GM21515 (cell line): Measurements from ENCODE around the gene MACROD1.
"Not testable (repeated sequence)": the region's sequence is repeated elsewhere in the genome, so short reads cannot be mapped to it uniquely, and the experiment has no call there.

Experiments
- ATAC-seq: cut with Tn5 transposase; IDR thresholded peaks from one replicate; pipeline ENCODE4 v1.9.1; 2021; ENCODE audit not compliant: unreplicated experiment

The MACROD1 gene

DNA sequence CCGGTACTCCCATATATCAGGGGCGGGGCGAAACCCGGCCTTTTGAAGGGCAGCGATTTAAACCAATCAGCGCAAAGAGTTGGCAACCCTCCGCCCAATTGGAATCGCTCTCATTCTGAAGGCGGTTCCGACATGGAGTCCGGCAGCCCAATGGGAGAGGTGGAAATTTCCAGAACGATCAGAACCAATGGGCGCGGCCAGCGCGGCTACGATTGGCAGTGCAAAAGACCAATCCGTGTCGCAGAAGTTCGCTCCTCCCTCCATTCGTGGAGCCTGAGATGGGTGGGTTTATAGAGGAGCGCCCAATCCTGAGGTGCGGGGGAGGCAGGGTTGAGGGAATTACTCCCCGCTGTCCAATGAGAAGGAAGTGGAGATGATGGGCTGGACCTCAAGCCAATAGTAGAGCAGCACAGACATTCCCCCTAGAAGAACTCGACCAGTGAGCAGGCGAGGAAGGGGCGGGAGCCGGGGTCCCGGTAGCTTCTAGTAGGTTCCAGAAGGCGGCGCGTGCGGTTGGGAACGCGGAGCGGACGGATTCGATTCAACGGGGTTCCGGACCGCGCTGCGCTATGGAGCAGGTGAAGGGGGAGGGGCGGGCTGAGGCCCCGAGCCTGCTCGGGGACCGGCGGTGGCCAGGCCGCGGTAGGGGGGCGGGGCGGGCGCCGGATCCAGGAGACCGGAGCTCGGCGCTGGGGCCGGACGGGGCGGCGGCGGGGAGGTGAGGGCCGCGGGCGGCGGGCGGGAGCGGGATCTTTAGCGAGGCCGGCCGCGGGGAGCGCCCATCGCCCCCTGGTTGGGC, 20.0 kb upstream of the MACROD1 start, which contains the start of gene STIP1:
STIP1 (plus strand) TSS at position 479 of the 799 bp plus-strand sequence; CDS start at position 570, 91 bp downstream.
- ATAC-seq, result peak; percentile 83

DNA sequence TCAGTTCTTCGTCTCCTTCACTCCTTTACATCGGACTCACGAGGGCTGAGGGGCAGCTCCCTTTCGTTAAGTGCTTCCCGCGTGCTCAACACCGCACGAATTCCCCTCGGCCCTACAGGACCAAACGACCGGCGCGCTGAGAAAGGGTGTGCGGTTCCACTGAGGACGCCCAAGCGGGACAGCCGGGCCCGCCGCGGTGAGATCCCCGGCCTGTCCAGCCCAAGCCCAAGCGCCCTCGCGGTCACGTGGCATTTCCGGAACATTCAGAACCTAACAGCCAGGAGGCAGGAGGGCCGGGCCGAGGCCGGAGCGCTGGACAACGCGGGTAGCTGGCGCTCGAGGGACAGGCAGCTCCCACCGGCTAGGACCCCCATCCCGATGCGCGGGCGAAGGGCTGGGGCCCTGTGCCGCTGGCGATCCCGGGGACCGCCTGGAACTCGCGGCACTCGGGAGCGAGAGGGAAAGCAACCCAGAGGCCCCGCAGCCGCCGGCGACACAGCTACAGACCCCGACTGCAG, 19.3 kb upstream of the MACROD1 start:
- ATAC-seq, result peak; percentile 24

DNA sequence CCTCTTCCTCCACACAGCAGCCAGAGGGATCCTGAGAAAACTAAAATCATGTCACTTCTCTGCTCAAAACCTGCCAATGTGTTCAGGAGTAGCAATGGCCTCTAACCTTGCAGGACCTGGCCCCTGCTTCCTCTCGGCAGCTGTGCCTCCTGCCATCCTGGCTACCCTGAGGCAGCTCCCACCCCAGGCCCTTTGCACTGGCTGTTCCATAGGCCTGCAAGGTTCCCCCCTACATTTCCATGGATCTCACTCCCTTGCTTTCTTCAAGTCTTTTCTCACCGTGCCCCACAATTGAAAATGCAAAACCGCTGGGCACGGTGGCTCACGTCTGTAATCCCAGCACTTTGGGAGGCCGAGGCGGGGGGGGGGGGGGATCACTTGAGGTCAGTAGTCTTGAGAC, 18.0 kb upstream of the MACROD1 start:
- no peak for ATAC-seq

DNA sequence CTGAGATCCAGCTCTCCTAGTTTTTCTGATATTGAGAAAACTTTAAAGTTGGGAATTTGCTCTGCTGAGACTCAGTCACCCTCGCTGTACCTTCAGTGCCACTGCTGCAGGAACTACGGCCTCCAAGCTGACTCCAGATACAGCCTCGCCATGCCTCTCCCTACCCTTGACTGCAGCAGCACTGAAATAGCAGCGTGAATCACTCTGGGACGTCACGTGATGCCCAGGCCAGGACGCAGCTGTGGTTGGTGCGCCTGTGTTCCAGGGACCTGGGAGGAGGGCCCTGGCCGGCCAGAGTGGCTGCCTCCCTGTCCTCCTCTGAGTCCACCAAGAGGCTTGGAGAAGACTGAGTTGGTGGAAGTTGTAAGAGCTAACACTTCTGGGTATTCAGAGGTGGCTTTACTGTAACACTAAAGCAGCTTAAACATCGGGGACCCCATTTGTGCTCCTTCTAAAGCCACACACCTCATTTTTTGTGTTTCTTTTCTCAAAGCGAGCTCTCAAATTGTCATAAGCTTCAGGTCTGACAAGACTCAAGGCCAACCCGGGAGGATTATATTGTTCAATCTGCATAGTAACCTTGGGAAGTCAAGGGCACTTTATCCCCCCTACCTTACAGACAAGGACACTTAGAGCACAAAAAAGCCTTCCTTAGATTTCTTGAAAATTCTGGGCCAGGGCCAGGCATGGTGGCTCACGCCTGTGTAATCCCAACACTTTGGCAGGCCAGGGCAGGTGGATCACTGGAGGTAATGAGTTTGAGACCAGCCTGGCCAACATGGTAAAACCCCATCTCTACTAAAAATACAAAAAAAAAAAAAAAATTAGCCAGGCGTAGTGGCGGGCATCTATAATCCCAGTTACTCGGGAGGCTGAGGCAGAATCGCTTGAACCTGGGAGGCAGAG, 15.8 kb upstream of the MACROD1 start:
- ATAC-seq, result no peak

DNA sequence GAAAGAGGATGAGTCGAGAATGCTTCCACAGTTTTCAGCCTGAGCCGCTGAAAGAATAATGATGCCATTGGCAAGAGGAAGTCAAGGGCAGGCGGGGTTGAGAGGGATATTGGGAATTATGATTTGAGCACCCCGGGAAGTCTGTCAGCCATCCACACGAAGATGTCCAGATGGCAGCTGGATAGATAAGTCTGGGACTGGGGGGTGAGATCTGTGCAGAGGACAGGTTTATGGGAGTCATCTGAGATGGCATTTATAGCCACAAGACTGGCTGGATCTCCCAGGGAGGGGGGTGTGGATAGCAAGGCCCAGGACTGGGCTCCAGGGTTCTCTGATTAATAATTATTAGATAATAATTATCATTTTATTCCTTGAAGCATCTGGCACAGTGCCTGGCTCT, 15.0 kb upstream of the MACROD1 start:
- no peak for ATAC-seq

DNA sequence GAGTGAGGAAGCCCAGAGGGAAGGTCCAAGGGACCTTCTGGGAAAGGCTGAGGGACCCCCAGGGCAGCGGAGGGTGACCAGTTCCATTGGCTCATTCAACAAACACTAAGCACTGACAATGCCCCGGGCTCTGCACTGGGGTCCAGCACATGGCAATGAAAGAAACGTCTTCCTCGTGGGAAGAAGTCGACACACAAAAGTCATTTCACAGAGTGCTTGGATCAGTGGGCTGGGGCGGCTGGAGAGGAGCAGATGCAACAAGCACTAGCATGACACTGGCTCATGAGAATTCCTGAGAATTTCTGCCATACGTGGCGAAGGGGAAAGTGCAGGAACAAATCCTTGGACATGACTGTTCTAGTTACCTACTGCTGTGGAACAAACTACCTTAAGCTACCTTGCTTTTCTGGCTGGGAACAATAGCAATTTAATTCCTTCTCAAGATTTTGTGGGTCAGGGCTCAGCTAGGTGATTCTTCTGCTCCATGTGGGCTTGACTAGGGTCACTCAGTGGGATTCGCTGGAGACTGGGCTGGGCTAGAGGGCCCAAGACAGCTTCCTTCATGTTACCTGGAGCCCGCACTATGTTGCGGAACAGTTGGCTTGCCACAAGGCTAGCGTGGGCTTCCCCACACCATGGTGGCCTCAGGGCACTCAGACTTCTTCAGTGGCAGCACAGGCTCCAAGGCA, 13.2 kb upstream of the MACROD1 start:
- no peak for ATAC-seq

DNA sequence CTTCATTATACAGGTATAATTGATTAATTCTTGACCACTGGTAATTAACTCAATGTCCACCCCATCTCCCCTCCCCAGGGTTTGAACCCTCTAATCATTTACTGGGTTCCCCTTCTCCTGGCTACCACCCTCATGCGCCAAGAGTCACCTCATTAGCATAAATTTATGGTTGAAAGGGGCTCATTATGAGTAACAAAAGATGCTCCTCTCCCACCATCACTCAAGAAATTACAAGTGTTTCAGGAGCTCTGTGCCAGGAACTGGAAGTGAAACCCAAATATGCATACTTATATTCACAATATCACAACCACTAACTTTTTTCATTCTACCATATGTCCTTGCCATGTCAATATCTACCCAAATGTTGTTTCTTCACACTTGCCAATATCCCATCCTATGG, 12.3 kb upstream of the MACROD1 start:
- ATAC-seq, result no peak

DNA sequence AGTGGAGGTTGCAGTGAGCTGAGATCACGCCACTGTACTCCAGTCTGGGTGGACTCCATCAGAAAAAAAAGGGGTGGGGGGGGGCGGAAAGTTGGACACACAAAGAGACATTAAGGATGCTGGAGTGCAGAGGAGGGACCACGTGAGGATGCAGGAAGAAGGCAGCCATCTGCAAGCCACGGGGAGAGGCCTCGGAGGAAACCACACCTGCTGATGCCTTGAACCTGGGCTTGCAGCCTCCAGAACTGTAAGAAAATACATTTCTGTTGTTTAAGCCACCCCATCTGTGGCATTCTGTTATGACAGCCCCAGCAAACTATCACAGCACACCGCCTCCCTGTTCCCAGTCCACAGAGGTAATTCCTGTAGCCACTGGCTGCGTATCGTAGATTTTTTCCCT, 10.8 kb upstream of the MACROD1 start:
- no peak for ATAC-seq

DNA sequence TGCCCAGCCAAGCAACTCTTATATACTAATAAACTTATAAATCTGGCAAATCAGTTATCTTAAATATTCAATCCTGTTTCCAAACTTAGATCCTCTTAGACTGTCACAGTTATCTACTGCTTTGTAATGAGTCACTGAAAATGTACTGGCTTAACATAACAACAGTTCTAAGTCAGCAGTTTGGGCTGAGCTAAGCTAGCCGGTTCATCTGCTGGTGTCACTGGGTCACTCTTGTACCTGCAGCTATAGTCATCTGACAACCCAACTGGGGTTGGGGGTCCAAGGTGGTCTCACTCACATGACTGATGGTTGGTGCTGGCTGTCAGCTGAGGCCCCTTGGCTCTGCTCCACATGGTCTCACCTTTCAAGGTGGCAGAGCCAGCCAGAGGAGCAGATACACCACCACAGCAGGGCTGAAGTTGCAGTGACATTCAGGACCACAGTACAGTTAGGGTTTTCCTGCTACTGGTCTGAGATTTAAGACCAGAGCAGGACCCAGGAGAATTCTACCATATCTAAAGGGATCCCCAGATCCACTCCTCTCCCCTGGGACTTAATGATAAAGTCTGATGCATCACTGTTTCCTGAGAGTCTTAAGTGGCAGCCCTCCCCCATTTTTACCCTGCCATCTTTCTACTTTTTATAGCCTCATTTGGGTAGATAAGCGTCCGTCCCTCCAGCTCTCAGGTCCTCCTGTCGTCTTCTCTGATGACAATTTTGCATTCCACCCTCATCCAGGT, 7.9 kb upstream of the MACROD1 start:
- ATAC-seq, result no peak

DNA sequence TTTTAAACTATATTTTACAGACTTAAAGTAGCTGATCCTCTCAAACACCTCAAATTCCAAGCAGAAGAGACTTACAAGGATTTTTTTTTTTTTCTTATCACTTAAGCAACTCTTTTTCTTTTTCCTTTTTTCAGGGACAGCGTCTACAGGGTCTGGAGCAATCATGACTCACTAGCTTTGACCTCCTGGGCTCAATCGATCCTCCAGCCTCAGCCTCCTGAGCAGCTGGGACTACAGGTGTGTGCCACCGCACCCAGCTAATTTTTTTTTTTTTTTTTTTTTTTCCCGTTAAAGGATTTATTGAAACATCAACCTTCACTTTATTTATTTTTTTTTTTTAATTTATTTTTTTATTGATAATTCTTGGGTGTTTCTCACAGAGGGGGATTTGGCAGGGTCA, 4.5 kb upstream of the MACROD1 start:
- ATAC-seq, result no peak

DNA sequence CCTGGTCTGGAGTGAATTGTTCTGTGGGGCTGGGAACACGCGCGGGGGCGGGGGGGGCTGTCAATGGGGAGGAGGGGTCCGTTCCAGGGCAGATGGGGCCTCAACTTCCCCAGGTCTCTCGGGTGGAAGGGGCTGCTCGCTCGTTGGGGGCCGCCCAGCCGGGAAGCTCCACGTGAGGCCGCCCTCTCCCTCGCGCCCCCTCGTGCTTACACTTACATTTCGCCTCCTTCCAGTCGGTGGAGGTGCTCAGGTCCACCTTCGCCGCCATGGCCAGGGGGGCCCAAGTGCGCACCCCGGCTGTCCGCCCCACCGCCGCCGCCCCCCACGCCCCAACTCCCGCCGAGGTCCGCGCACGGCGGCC, 452 bp downstream of the MACROD1 start:
- ATAC-seq, result no peak

DNA sequence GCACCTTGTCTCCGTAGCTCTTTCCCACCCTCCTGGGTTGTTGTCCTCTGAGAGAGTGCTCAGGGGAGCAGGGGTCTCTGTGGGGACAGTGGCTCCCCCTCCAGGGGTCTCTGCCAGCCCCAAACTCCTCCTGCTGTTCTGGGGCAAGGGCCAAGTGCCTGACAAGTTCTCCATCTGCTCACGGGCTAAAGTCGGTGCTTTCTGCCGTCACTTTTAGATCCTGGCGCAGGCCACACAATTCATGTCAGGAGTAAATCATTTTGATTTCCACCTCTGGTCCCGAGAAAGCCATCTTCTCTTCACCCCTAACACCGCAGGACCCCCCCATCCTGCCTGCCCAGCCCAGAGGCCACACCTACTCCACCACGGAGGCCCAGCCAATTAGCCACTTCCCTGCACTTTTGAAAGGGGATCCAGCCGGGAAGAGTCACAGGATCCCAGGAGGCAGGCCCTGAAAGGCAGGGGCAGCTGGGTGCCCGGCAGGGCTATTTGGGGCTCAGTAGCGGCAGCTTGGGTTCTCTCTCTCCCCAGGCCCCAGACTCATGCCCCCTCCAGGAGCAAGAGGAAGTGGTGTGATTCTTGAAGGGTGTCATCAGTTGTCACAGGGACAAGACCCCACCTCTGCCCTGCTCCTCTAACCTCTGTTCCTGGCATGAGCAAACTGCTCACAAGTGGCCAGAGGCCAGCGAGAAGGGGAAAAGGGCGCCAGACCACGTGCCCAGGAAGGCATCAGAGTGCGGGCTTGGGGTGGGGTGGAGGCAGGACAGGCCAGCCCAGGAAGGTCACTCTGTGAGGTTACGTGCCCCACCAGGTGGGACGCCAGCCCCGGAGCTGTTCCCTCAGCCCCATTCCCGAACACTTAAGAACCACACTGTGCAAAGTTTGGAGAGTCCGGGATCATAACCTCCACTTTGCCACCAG, 1.3 kb downstream of the MACROD1 start:
- ATAC-seq, result no peak

DNA sequence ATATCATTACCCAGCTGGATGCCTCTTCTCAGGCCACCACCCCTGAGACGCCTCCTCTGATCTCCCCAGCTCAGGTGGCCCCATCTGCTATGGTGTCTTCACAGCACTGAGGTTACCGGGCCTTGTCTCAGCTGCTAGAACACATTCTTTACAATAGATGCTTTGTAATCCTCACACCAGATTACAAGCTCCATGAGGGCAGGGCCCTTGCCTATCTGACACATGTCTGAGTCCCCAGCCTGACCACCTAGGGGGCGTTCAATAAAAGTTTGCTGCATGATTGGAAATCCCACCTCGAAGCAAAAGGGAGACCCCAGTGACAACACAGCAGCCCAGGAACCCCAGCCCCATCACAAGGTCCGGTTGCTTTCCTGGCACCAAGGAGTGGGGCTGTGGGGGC, 2.0 kb downstream of the MACROD1 start:
- no peak for ATAC-seq

DNA sequence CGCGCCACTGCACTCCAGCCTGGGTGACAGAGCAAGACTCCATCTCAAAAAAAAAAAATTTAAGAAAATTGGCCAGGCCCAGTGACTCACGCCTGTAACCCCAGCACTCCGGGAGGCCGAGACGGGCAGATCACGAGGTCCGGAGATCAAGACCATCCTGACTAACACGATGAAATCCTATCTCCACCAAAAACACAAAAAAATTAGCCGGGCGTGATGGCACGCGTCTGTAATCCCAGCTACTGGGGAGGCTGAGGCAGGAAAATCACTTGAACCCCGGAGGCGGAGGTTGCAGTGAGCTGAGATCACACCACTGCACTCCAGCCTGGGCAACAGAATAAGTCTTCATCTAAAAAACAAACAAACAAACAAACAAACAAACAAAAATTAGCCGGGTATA, 3.1 kb downstream of the MACROD1 start:
- not testable (repeated sequence) for ATAC-seq

DNA sequence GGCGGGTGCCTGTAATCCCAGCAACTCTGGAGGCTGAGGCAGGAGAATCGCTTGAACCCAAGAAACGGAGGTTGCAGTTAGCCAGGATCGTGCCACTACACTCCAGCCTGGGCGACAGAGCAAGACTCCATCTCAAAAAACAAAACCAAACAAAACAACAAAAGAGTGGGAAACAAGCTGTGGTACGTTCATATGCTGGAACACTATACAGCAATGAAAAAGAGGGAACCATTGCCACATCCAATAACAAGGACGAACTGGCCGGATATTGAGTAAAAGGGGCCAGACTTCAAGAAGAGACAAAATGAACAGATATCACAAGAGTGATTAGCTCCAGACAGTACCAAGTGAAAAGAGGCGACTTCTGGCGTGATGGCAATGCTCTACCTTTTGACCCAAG, 4.9 kb downstream of the MACROD1 start:
- no peak for ATAC-seq

DNA sequence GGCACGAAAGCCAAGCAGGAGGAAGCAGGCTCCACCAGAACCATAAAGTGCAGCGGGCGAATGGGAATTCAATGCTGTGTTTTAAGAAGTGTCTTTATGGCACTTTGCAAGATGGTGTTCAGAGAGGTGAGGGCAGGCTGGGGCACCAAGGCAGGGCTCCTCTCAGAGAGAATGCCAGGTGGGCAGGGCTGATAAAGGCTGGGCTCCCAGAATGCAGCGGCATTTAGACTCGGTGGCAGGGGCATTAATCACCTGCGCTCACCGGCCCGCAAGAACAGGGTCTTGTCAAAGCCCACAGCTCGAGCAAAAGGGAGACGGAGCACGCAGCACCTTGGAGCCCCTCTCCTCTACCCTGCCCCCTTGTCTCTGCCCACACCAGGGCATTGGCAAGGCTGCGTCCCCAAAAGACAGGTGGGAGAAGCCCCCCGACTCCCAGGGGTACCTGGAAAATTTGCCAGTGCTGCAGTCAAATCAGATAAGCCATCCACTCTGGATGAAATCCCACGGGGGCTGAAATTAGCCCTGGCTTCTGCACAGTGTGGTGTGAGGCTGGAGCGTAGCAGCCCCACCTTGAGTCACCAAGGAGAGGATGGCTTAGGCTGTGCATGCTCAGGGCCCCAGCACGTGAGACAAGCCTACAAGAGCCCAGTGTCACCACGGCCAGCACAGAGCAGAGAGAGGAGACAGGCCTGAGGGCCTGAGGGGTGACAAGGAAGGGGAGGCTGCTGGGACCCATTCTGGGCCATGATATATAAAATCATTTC, 8.1 kb downstream of the MACROD1 start:
- no peak for ATAC-seq

DNA sequence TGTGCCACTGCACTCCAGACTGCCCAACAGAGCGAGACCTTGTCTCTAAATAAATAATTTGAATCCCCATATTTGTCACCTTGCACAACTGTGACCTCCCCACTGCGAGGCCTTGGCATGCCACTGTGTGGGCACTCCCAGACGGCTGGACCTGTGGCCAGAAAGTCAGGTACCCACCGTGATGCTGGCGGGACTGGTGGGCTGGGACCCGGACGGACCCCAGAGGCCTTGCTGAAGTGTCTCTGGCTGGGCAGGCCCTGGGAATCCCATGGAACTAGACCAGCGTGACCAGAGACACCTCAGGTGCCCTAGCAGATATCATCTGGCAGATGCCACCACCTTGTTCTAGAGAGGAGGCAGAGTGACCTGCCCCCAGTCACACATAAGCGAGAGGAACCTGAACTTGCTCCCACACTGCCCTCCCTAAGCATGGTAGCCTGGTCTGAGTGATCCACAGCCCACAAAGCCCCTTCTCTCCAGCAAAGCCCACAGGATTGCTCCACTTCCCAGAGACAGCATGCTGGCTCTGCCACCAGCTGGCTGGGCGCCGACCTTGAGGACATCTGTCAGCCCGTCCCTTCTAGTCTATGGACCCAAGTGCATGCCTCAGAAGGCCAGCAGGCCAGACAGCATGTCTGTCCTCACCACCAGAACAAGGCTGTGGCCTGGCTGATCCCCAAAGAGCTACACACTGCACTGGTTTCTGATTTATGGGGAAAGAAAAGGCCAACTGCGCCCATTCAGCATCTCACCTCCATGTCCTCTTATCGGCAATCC, 9.5 kb downstream of the MACROD1 start:
- ATAC-seq, result no peak

DNA sequence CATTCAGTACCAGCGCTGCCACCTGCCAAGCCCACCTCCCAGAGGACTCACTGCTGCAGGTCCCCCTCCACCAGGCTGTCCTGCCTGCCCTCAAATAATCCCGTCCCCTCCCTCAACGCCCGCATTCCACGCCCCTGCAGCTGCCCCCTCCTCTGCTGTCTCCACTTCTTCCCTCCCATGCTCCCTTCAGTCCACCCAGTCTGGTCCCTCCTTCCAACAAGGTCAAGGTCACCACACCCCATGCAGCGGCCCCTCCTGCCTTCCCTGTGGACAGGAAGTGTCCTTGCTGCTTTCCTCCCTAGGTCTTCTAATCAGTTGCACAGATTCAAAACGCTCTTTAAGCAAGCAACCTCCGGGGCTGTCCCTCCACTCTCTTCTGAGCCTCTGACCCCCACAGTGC, 12.1 kb downstream of the MACROD1 start:
- no peak for ATAC-seq
